Tibial nerve (tissue), 4 donors: ENCODE measurements around the gene MAD2L1. TPM values are rescaled to one million over a fixed set of nuclear protein-coding genes. Genes with fewer than 3 reads are reported as not detected.

Source experiments
- DNase-seq, 2 donors: peaks; one replicate each; pipeline ENCODE4 v3.0.0-alpha.2; 2019; ENCODE audit warnings: low spot score in 2 of 2
- H3K27ac ChIP-seq, 4 donors: fragments of 200-600 bp; sonication (generic) in 3 of 4; one replicate each; pipeline ENCODE4 v1.5.1; 2017 to 2019; ENCODE audit warnings: mild to moderate bottlenecking in 1 of 4
- H3K27me3 ChIP-seq, 2 donors: fragments of 200-600 bp; sonication (generic) in 1 of 2; one replicate each; pipeline versions ENCODE4 v1.5.1 to v1.6.0; 2017 to 2019
- H3K36me3 ChIP-seq, 3 donors: fragments of 200-600 bp; sonication (generic); one replicate each; pipeline ENCODE4 v1.5.1; 2018 to 2019
- H3K4me1 ChIP-seq, 4 donors: fragments of 200-600 bp; sonication (generic) in 3 of 4; one replicate each; pipeline ENCODE4 v1.5.1; 2017 to 2019
- H3K4me3 ChIP-seq, 4 donors: fragments of 200-600 bp; sonication (generic) in 3 of 4; one replicate each; pipeline ENCODE4 v1.5.1; 2017 to 2019; ENCODE audit warnings: mild to moderate bottlenecking in 1 of 4, moderate library complexity in 1 of 4
- H3K9me3 ChIP-seq, 4 donors: fragments of 200-600 bp; sonication (generic) in 3 of 4; one replicate each; pipeline ENCODE4 v1.5.1; 2017 to 2019
- EP300 ChIP-seq, 2 donors: sonication (generic); formaldehyde crosslinking; IDR thresholded peaks; one replicate each; pipeline ENCODE4 v1.6.1; 2017; ENCODE audit warnings: antibody characterized with exemption in 2 of 2, mild to moderate bottlenecking in 1 of 2
- POLR2A ChIP-seq, 2 donors: fragments of 450-650 bp; IDR thresholded peaks; one replicate each; pipeline ENCODE4 v1.6.1; 2017; ENCODE audit warnings: antibody characterized with exemption in 2 of 2, mild to moderate bottlenecking in 2 of 2, moderate library complexity in 2 of 2
- WGBS, 2 donors: methylation state at CpG; one replicate each; pipeline ENCODE4 v1.1.5; 2018; 5-methylcytosine and 5-hydroxymethylcytosine counted together
- total RNA-seq, 4 donors: library from RNA; depleted of rRNA; stranded (reverse); fragments of >200 nt; gene quantifications; one replicate each; pipeline ENCODE4 v1.1.0, GENCODE V29; 2016
- TF ChIP-seq, protein P1 (sequence below), 5 experiments: fragments of 200-600 bp in 3 of 5; fragments of 450-650 bp in 2 of 5; sonication (generic) in 3 of 5; IDR thresholded peaks; one replicate each; pipeline ENCODE4 v1.5.1; 2016 to 2019; ENCODE audit warnings: antibody characterized with exemption in 5 of 5, mild to moderate bottlenecking in 3 of 5, moderate library complexity in 2 of 5

MAD2L1 gene
- total RNA-seq, 4 donors from 2014 or later, result 0.21 to 3.3 (median 1.4) TPM

GRCh38 chr4:120007896-120008436, 58.7 kb downstream of the MAD2L1 start:
- Histone ChIP-seq H3K4me3 (no peak overlapping the region), H3K27ac (peak overlapping the region in 1 of 4 donors; percentile 18), H3K4me1 (peaks cover 0 to 10% (median 3%) of the 10 kb centered on the region in 4 donors), H3K36me3 (no peaks in the 10 kb centered on the region), H3K9me3 (no peaks in the 10 kb centered on the region), H3K27me3 (no peaks in the 10 kb centered on the region)
- 30 to 32% methylated on average over 5 of the region's 5 CpGs for WGBS, 2 donors
- DNase-seq, result no peak
- TF ChIP-seq POLR2A (IDR thresholded peaks at IDR 0.05), result no peak
- no peak for TF ChIP-seq EP300 (IDR thresholded peaks at IDR 0.05)
- TF ChIP-seq, protein P1, sequence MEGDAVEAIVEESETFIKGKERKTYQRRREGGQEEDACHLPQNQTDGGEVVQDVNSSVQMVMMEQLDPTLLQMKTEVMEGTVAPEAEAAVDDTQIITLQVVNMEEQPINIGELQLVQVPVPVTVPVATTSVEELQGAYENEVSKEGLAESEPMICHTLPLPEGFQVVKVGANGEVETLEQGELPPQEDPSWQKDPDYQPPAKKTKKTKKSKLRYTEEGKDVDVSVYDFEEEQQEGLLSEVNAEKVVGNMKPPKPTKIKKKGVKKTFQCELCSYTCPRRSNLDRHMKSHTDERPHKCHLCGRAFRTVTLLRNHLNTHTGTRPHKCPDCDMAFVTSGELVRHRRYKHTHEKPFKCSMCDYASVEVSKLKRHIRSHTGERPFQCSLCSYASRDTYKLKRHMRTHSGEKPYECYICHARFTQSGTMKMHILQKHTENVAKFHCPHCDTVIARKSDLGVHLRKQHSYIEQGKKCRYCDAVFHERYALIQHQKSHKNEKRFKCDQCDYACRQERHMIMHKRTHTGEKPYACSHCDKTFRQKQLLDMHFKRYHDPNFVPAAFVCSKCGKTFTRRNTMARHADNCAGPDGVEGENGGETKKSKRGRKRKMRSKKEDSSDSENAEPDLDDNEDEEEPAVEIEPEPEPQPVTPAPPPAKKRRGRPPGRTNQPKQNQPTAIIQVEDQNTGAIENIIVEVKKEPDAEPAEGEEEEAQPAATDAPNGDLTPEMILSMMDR (IDR thresholded peaks at IDR 0.05), result no peak

GRCh38 chr4:120007191-120007871, 59.3 kb downstream of the MAD2L1 start:
- TF ChIP-seq POLR2A (IDR thresholded peaks at IDR 0.05) (no peak), EP300 (IDR thresholded peaks at IDR 0.05) (no peak)
- TF ChIP-seq, protein P1 (IDR thresholded peaks at IDR 0.05), result no peak
- no peak overlapping the region for H3K27ac ChIP-seq

More at GRCh38 chr4:120007191-120007871, 59.3 kb downstream of the MAD2L1 start:
- WGBS, 2 donors, result 24 to 34% methylated on average over 5 of the region's 5 CpGs
- DNase-seq, result no peak
- H3K4me1 ChIP-seq, result peaks cover 0 to 10% (median 3%) of the 10 kb centered on the region in 4 donors
- H3K27me3 ChIP-seq, result no peaks in the 10 kb centered on the region
- H3K36me3 ChIP-seq, result no peaks in the 10 kb centered on the region
- H3K9me3 ChIP-seq, result no peaks in the 10 kb centered on the region
- H3K4me3 ChIP-seq, result no peak overlapping the region
